ENCODE results near the gene NTRK3.

- TF ChIP-seq POLR2A (IDR thresholded peaks at IDR 0.05; ENCODE audit: low read length) = no peak
- no peak for TF ChIP-seq GATA1 (IDR thresholded peaks at IDR 0.05; ENCODE audit: low read depth, low read length)
These were observed 296.9 kb downstream of the NTRK3 start for GRCh38 chr15:87959662-87960061.

Measured in erythroblast (primary cell).